ENCODE data around the gene MAB21L4.

- no peak for TF ChIP-seq CTCF (IDR thresholded peaks at IDR 0.05)
- no peak for TF ChIP-seq POLR2A (IDR thresholded peaks at IDR 0.05)
Measured at GRCh38 chr2:240920783-240921231, 24.9 kb upstream of the MAB21L4 start.

All from sigmoid colon (tissue), 3 donors.